ENCODE results near the gene TMCC3.

TMCC3 gene

GRCh38 chr12:94658931-94659330 is 8.6 kb upstream of the TMCC3 start:
- no peak overlapping the region for H3K27ac Mint-ChIP-seq

GRCh38 chr12:94656556-94656955 is 6.2 kb upstream of the TMCC3 start:
- Mint-ChIP-seq H3K9me3 (no peaks in the 10 kb centered on the region), H3K27me3 (peaks cover 2% of the 10 kb centered on the region), H3K4me1 (no peaks in the 10 kb centered on the region), H3K36me3 (peaks cover 53% of the 10 kb centered on the region), H3K4me3 (no peak overlapping the region), H3K27ac (no peak overlapping the region)
- no peak for ATAC-seq

More at GRCh38 chr12:94658931-94659330, 8.6 kb upstream of the TMCC3 start:
- no peak for ATAC-seq
- no peak overlapping the region for H3K4me3 Mint-ChIP-seq
- H3K36me3 Mint-ChIP-seq, result peaks cover 36% of the 10 kb centered on the region
- H3K9me3 Mint-ChIP-seq, result no peaks in the 10 kb centered on the region
- no peaks in the 10 kb centered on the region for H3K4me1 Mint-ChIP-seq
- H3K27me3 Mint-ChIP-seq, result no peaks in the 10 kb centered on the region

GRCh38 chr12:94649349-94650142 is 811 bp downstream of the TMCC3 start:
- peak overlapping the region; percentile 82 for H3K27ac Mint-ChIP-seq
- peaks cover 8% of the 10 kb centered on the region for H3K27me3 Mint-ChIP-seq

GRCh38 chr12:94648578-94648977 is 1.8 kb downstream of the TMCC3 start:
- Mint-ChIP-seq H3K4me1 (peaks cover 34% of the 10 kb centered on the region), H3K27me3 (peaks cover 8% of the 10 kb centered on the region), H3K9me3 (no peaks in the 10 kb centered on the region), H3K4me3 (no peak overlapping the region), H3K27ac (no peak overlapping the region), H3K36me3 (peaks cover 24% of the 10 kb centered on the region)
- no peak for ATAC-seq

More at GRCh38 chr12:94649349-94650142, 811 bp downstream of the TMCC3 start:
- peak; percentile 73 for ATAC-seq
- Mint-ChIP-seq H3K4me1 (peaks cover 25% of the 10 kb centered on the region), H3K36me3 (peaks cover 25% of the 10 kb centered on the region), H3K4me3 (peak overlapping the region; percentile 92), H3K9me3 (no peaks in the 10 kb centered on the region)

- H3K4me1 Mint-ChIP-seq, result peaks cover 35% of the 10 kb centered on the region
- H3K27ac Mint-ChIP-seq, result peak overlapping the region; percentile 58
- H3K9me3 Mint-ChIP-seq, result no peaks in the 10 kb centered on the region
- peak overlapping the region; percentile 46 for H3K4me3 Mint-ChIP-seq
- H3K27me3 Mint-ChIP-seq, result no peaks in the 10 kb centered on the region
- H3K36me3 Mint-ChIP-seq, result peaks cover 19% of the 10 kb centered on the region
- ATAC-seq, result peak; percentile 64
Observed at GRCh38 chr12:94644141-94644979, 6.0 kb downstream of the TMCC3 start.

- Mint-ChIP-seq H3K4me1 (peaks cover 32% of the 10 kb centered on the region), H3K4me3 (no peak overlapping the region), H3K27ac (no peak overlapping the region), H3K36me3 (peaks cover 19% of the 10 kb centered on the region), H3K27me3 (no peaks in the 10 kb centered on the region), H3K9me3 (no peaks in the 10 kb centered on the region)
- no peak for ATAC-seq
Observed at GRCh38 chr12:94643606-94644005, 6.8 kb downstream of the TMCC3 start.

GRCh38 chr12:94641283-94641682 is 9.1 kb downstream of the TMCC3 start:
- H3K4me1 Mint-ChIP-seq, result peaks cover 32% of the 10 kb centered on the region
- ATAC-seq, result no peak
- no peaks in the 10 kb centered on the region for H3K27me3 Mint-ChIP-seq
- H3K27ac Mint-ChIP-seq, result peak overlapping the region; percentile 75
- peaks cover 19% of the 10 kb centered on the region for H3K36me3 Mint-ChIP-seq
- no peaks in the 10 kb centered on the region for H3K9me3 Mint-ChIP-seq
- no peak overlapping the region for H3K4me3 Mint-ChIP-seq

GRCh38 chr12:94640134-94640928 is 10.0 kb downstream of the TMCC3 start:
- ATAC-seq, result peak; percentile 80
- Mint-ChIP-seq H3K27ac (peak overlapping the region; percentile 75), H3K27me3 (no peaks in the 10 kb centered on the region), H3K9me3 (no peaks in the 10 kb centered on the region), H3K4me1 (peaks cover 32% of the 10 kb centered on the region), H3K36me3 (peaks cover 19% of the 10 kb centered on the region), H3K4me3 (no peak overlapping the region)

- peaks cover 14% of the 10 kb centered on the region for H3K36me3 Mint-ChIP-seq
- H3K4me3 Mint-ChIP-seq, result no peak overlapping the region
- H3K4me1 Mint-ChIP-seq, result peaks cover 15% of the 10 kb centered on the region
- no peak overlapping the region for H3K27ac Mint-ChIP-seq
- no peak for ATAC-seq
- H3K27me3 Mint-ChIP-seq, result no peaks in the 10 kb centered on the region
- no peaks in the 10 kb centered on the region for H3K9me3 Mint-ChIP-seq
Observed at GRCh38 chr12:94638521-94638920, 11.8 kb downstream of the TMCC3 start.

GRCh38 chr12:94637390-94638113 is 12.8 kb downstream of the TMCC3 start:
- H3K27ac Mint-ChIP-seq, result no peak overlapping the region
- no peak overlapping the region for H3K4me3 Mint-ChIP-seq
- H3K36me3 Mint-ChIP-seq, result peaks cover 13% of the 10 kb centered on the region
- H3K4me1 Mint-ChIP-seq, result peaks cover 14% of the 10 kb centered on the region
- H3K27me3 Mint-ChIP-seq, result no peaks in the 10 kb centered on the region
- no peak for ATAC-seq
- no peaks in the 10 kb centered on the region for H3K9me3 Mint-ChIP-seq

GRCh38 chr12:94636462-94637085 is 13.8 kb downstream of the TMCC3 start:
- Mint-ChIP-seq H3K4me3 (no peak overlapping the region), H3K27me3 (no peaks in the 10 kb centered on the region), H3K36me3 (peaks cover 12% of the 10 kb centered on the region)

GRCh38 chr12:94634717-94635116 is 15.6 kb downstream of the TMCC3 start:
- Mint-ChIP-seq H3K27ac (no peak overlapping the region), H3K27me3 (no peaks in the 10 kb centered on the region), H3K4me3 (no peak overlapping the region), H3K9me3 (no peaks in the 10 kb centered on the region), H3K36me3 (no peaks in the 10 kb centered on the region), H3K4me1 (no peaks in the 10 kb centered on the region)
- no peak for ATAC-seq

More at GRCh38 chr12:94636462-94637085, 13.8 kb downstream of the TMCC3 start:
- Mint-ChIP-seq H3K4me1 (peaks cover 14% of the 10 kb centered on the region), H3K9me3 (no peaks in the 10 kb centered on the region), H3K27ac (no peak overlapping the region)
- no peak for ATAC-seq

GRCh38 chr12:94633401-94633800 is 17.0 kb downstream of the TMCC3 start:
- Mint-ChIP-seq H3K9me3 (peaks cover 1% of the 10 kb centered on the region), H3K27ac (no peak overlapping the region), H3K36me3 (peaks cover 3% of the 10 kb centered on the region), H3K4me3 (no peak overlapping the region), H3K27me3 (no peaks in the 10 kb centered on the region), H3K4me1 (no peaks in the 10 kb centered on the region)
- ATAC-seq, result no peak

GRCh38 chr12:94631058-94631457 is 19.3 kb downstream of the TMCC3 start:
- Mint-ChIP-seq H3K4me3 (no peak overlapping the region), H3K4me1 (no peaks in the 10 kb centered on the region), H3K9me3 (peaks cover 10% of the 10 kb centered on the region), H3K27ac (no peak overlapping the region), H3K36me3 (peaks cover 22% of the 10 kb centered on the region), H3K27me3 (no peaks in the 10 kb centered on the region)
- no peak for ATAC-seq
